ENCODE results near the gene MAGEB17.

The MAGEB17 gene

DNA sequence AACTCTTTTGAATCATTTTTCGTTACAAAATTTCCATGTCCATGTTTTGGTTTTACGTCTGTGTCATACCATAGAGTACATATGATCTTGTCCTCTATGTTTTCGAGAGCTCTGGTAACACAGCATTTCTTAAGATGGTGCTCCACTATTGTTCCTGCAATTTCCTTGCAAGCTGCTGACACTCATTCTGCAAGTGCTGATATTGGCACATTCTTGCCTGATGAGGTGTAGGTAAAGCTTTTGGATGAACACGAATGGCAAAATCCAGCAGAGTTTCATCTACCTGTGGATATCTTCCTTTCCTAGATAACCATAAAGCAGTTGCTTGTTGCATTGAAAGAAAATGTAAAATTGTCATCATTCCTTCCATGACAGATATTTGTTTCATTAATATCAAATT lies 41.3 kb downstream of the MAGEB17 start:
- no peak for DNase-seq (ENCODE audit: low read depth in 4 of 4, low spot score in 1 of 4)

- DNase-seq (ENCODE audit: low read depth in 4 of 4, low spot score in 1 of 4): no peak
Observed at GRCh38 chrX:16210061-16210460, 42.8 kb downstream of the MAGEB17 start.

DNA sequence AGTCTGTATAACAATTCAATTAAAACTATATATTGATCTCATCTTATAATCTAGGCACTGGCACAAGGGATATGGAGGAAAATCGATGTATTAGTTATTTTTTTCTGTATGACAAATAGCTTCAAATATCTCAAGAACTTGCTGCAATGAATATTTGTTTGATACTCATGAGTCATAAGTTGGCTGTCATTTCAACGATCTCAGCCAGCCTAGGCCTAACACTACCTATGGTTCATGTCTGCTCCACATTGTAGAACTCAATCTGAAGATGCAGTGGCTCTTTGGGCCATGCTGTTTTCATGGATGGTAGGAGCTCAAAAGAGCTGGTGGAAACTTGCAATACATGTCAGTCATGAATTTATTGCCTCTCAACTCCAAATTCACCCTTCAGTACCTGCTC lies 44.7 kb downstream of the MAGEB17 start:
- DNase-seq (ENCODE audit: low read depth in 4 of 4, low spot score in 1 of 4): no peak

GRCh38 chrX:16212436-16212835 lies 45.2 kb downstream of the MAGEB17 start:
- DNase-seq (ENCODE audit: low read depth in 4 of 4, low spot score in 1 of 4): no peak

DNA sequence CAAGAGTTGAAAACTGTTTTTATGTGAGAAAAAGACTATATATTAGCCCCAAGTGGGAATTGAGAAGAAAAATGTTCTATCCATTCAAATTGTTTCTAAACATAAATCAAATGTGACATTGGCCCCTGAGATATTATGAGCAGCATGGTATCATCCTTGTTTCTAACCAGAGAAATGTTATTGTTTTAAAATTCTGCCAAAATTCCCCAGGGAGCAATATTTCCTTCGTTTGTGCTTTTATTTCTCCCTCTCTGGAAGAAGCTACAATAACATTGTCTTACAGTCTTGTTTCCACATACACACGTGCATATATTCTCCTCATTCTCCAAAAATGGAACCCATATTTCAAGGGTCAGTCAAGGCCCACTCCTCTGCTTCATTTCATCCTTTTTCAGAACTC lies 46.7 kb downstream of the MAGEB17 start:
- DNase-seq (ENCODE audit: low read depth in 4 of 4, low spot score in 1 of 4): no peak

DNA sequence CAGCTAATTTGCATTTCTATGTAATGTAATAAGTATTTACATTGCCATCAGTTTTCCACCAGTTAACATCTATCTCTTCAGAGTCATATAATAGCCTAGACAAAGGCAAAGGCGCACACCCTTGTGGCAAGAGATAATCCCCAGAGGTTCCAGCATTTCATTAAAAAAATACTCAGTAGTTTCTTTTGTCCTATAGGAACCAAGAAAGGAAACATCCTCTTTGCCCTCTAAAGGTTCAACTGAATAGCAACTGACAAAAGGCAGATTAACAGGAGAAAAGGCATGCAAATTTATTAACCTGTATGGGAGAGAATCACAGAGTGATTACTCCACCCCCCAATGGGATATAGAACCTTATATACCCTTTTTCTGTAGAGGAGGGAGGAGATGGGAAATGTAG lies 48.4 kb downstream of the MAGEB17 start:
- no peak for DNase-seq (ENCODE audit: low read depth in 4 of 4, low spot score in 1 of 4)

Data from stimulated activated CD4-positive, alpha-beta T cell treated with anti-CD3 and anti-CD28 coated beads, Interleukin-1b, Interleukin-23, amount 100 ng/mL, for 24 hours (primary cell).